ENCODE results near the gene CDK5RAP1. TPM values are rescaled to one million over a fixed set of nuclear protein-coding genes. Genes with fewer than 3 reads are reported as not detected.

CDK5RAP1 gene
- polyA plus RNA-seq, 2 of the 4 experiments (the other 2 are of a cell fraction), result 39.6 to 39.7 TPM

GRCh38 chr20:33359399-33360261 lies 41.7 kb downstream of the CDK5RAP1 start:
- DNase-seq (ENCODE audit: low read depth in 1 of 2, low spot score in 1 of 2) (no peak), ATAC-seq (no peak), FAIRE-seq (no peak)
- H3K4me1 ChIP-seq, result no peaks in the 10 kb centered on the region
- no peak for TF ChIP-seq FOXS1 (CRISPR knock-in tag; IDR thresholded peaks at IDR 0.05)
- TF ChIP-seq ELK1 (IDR thresholded peaks at IDR 0.05; ENCODE audit: low read depth, low read length), result no peak
- TF ChIP-seq MAFK (IDR thresholded peaks at IDR 0.05; ENCODE audit: partially characterized antibody), result no peak
- no peak for TF ChIP-seq RCOR1 (IDR thresholded peaks at IDR 0.05; ENCODE audit: low read depth, low read length)
- TF ChIP-seq RNF2 (IDR thresholded peaks at IDR 0.05; ENCODE audit: borderline replicate concordance, low read depth), result no peak
- TF ChIP-seq BCL3 (IDR thresholded peaks at IDR 0.05), result no peak
- TF ChIP-seq ZC3H11A (IDR thresholded peaks at IDR 0.05), result no peak
- no peak for TF ChIP-seq PHF8 (IDR thresholded peaks at IDR 0.05; ENCODE audit: borderline replicate concordance, low read depth)
- no peak for TF ChIP-seq E2F6 (IDR thresholded peaks at IDR 0.05; ENCODE audit: borderline replicate concordance, low read depth)
- 82% methylated on average over 8 of the region's 8 CpGs for WGBS (ENCODE audit: missing lambda C conversion rate)
- H3K27ac ChIP-seq, result no peak overlapping the region
- H3K9me3 ChIP-seq, result no peaks in the 10 kb centered on the region
- CTCF ChIA-PET, result no interaction called here
- POLR2A ChIA-PET, result no interaction called here
- H3K4me2 ChIP-seq, result no peak overlapping the region
- no peak overlapping the region for H3K4me3 ChIP-seq

- Histone ChIP-seq H3K27ac (no peak overlapping the region), H3K9me3 (no peaks in the 10 kb centered on the region), H3K4me1 (no peaks in the 10 kb centered on the region), H3K4me2 (no peak overlapping the region), H3K4me3 (no peak overlapping the region)
- TF ChIP-seq NFE2L2 (conservative IDR thresholded peaks at IDR 0.05; ENCODE audit: low read length) (no peak), MYC (IDR thresholded peaks at IDR 0.05; ENCODE audit: borderline replicate concordance, low read length) (no peak), RFX5 (IDR thresholded peaks at IDR 0.05) (no peak), ZFP36 (IDR thresholded peaks at IDR 0.05; ENCODE audit: borderline replicate concordance, partially characterized antibody) (no peak), E2F6 (IDR thresholded peaks at IDR 0.05; ENCODE audit: borderline replicate concordance, low read depth) (no peak), NR3C1 (IDR thresholded peaks at IDR 0.05) (no peak), RARB (CRISPR knock-in tag; IDR thresholded peaks at IDR 0.05) (no peak), RAD21 (conservative IDR thresholded peaks at IDR 0.05 in 1 of 2, IDR thresholded peaks at IDR 0.05 in 1 of 2) (no peak), HDAC2 (IDR thresholded peaks at IDR 0.05) (no peak), MAX (IDR thresholded peaks at IDR 0.05) (no peak)
- TF ChIP-seq, protein P1, sequence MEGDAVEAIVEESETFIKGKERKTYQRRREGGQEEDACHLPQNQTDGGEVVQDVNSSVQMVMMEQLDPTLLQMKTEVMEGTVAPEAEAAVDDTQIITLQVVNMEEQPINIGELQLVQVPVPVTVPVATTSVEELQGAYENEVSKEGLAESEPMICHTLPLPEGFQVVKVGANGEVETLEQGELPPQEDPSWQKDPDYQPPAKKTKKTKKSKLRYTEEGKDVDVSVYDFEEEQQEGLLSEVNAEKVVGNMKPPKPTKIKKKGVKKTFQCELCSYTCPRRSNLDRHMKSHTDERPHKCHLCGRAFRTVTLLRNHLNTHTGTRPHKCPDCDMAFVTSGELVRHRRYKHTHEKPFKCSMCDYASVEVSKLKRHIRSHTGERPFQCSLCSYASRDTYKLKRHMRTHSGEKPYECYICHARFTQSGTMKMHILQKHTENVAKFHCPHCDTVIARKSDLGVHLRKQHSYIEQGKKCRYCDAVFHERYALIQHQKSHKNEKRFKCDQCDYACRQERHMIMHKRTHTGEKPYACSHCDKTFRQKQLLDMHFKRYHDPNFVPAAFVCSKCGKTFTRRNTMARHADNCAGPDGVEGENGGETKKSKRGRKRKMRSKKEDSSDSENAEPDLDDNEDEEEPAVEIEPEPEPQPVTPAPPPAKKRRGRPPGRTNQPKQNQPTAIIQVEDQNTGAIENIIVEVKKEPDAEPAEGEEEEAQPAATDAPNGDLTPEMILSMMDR (IDR thresholded peaks at IDR 0.05), result no peak
- TF ChIP-seq, protein P2, sequence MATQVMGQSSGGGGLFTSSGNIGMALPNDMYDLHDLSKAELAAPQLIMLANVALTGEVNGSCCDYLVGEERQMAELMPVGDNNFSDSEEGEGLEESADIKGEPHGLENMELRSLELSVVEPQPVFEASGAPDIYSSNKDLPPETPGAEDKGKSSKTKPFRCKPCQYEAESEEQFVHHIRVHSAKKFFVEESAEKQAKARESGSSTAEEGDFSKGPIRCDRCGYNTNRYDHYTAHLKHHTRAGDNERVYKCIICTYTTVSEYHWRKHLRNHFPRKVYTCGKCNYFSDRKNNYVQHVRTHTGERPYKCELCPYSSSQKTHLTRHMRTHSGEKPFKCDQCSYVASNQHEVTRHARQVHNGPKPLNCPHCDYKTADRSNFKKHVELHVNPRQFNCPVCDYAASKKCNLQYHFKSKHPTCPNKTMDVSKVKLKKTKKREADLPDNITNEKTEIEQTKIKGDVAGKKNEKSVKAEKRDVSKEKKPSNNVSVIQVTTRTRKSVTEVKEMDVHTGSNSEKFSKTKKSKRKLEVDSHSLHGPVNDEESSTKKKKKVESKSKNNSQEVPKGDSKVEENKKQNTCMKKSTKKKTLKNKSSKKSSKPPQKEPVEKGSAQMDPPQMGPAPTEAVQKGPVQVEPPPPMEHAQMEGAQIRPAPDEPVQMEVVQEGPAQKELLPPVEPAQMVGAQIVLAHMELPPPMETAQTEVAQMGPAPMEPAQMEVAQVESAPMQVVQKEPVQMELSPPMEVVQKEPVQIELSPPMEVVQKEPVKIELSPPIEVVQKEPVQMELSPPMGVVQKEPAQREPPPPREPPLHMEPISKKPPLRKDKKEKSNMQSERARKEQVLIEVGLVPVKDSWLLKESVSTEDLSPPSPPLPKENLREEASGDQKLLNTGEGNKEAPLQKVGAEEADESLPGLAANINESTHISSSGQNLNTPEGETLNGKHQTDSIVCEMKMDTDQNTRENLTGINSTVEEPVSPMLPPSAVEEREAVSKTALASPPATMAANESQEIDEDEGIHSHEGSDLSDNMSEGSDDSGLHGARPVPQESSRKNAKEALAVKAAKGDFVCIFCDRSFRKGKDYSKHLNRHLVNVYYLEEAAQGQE (IDR thresholded peaks at IDR 0.05), result no peak
- TF ChIP-seq, protein P3, sequence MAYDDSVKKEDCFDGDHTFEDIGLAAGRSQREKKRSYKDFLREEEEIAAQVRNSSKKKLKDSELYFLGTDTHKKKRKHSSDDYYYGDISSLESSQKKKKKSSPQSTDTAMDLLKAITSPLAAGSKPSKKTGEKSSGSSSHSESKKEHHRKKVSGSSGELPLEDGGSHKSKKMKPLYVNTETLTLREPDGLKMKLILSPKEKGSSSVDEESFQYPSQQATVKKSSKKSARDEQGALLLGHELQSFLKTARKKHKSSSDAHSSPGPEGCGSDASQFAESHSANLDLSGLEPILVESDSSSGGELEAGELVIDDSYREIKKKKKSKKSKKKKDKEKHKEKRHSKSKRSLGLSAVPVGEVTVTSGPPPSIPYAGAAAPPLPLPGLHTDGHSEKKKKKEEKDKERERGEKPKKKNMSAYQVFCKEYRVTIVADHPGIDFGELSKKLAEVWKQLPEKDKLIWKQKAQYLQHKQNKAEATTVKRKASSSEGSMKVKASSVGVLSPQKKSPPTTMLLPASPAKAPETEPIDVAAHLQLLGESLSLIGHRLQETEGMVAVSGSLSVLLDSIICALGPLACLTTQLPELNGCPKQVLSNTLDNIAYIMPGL (CRISPR knock-in tag; IDR thresholded peaks at IDR 0.05; ENCODE audit: borderline replicate concordance), result no peak
- 92% methylated on average over 4 of the region's 4 CpGs for WGBS (ENCODE audit: missing lambda C conversion rate)
- no peak for DNase-seq (ENCODE audit: low read depth in 1 of 2, low spot score in 1 of 2)
- no peak for FAIRE-seq
- no peak for ATAC-seq
- POLR2A ChIA-PET, result no interaction called here
- CTCF ChIA-PET, result no interaction called here
These were observed 48.3 kb downstream of the CDK5RAP1 start for GRCh38 chr20:33353013-33353402.
